NK-92 treated with Interleukin-12 subunit alpha and Interleukin-12 subunit beta, amount 100 ng/mL, for 24 hours (cell line): ENCODE data around the gene PTH1R.
A peak's percentile ranks its signal among the peaks of the same experiment; 100 is the strongest.

Experiments used
- DNase-seq: peaks from one replicate; lab custom pipeline; 2025; lab: John Stamatoyannopoulos, UW

PTH1R gene

DNA sequence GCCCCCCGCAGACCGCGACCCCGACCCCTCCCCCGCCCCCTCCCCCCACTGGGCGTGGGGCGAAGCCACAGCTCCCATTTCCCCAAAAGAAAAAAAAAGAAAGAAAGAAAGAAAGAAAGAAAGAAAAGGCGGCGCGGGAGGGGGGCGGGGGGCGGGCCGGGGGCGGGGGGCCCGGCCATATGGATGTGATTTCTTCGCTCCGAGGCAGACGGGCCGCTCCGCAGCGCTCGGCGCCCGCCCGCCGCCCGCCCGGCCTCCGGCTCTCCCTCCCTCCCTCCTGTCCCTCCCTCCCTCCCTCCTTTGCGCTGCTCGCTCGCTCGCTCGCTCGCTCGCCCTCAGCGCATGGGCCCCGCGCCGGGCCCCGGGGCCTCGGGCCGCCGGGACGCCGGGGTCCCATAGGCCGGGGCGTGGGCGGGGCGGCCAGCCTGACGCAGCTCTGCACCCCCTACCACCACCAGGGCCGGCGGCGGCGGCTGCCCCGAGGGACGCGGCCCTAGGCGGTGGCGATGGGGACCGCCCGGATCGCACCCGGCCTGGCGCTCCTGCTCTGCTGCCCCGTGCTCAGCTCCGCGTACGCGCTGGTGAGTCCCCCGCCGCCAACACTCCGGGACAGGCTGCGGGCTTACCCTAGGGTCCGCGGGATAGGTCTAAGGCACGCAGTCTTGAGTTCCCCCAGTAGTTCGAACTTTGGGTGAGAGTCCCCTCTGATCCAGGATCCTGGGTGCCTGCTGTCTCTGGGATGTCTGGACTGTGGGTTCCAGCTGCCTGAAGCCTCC, 5.7 kb downstream of the PTH1R start:
- no peak for DNase-seq

DNA sequence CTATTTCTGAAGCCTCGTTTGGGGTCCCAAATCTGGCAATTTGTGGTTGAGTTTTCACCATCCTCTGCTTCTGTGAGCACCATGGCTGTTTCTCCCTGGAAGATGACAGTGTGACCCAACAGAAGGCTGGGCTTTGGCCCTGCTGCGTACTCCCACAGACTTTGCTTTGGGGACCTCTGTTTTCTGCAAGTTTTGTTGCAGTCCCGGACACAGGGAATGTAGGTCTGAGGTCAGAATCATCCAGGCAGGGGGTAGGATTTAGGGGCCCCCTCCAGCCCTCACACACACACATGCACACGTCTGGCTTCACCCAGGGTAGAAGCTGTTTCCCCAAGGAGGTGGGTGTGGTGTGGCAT, 6.3 kb downstream of the PTH1R start:
- DNase-seq = no peak

DNA sequence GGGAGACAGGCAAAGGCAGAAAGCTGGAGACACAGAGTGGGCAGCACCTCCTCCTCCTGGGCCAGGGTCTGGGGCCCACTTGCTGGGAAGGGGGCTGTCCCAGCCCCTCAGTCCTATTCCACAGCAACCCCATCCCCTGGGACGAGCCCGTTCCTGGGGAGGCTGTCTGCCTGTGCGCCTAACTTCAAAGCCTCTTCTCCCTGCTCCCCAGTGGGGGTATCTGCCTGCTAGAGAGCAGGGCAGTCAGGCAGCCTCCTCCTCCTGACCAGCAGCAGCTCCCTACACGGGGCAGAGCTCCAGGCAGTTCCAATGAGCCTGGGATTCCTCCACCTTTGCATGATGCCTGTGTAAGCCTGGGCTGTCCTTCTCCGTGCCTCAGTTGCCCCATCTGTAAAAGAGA, 6.9 kb downstream of the PTH1R start:
- DNase-seq = no peak

DNA sequence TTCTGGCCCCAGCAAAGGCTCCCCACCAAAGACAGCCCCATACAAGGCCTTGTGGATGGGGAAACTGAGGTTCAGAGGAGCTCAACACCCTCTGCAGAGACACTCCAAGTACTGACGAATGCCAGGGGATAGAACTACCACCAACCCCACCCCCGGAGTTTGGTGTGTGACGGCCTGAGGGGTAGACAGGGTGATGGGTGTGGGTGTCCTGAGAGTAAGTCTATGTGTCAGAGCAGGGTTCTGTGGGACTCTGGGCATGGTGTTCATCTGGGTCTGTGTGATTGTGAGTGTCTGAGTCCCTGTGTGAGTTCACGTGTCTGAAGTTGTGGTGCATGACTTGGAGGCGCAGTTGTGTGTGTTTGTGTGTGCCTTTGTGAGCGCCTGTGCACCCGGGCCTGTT, 7.4 kb downstream of the PTH1R start:
- no peak for DNase-seq

DNA sequence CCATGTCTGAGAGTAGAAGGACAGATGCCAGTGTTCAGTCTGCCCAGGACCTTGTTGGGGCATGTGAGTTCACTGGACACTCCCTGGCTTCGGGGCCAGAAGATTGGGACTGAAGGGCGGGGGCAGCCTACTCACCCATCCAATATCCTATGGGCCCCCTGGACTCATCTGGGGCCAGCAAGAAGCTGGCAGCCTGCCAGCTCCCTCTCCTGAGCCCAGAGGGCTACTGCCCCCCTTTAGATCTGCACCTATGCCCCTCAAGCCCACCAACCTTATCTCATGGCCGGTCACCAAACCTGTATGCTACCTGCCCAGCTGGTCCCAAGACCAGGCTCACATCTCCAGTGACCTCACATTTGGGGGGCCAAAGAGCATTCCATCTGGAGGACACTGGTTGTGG, 8.1 kb downstream of the PTH1R start:
- DNase-seq = no peak

DNA sequence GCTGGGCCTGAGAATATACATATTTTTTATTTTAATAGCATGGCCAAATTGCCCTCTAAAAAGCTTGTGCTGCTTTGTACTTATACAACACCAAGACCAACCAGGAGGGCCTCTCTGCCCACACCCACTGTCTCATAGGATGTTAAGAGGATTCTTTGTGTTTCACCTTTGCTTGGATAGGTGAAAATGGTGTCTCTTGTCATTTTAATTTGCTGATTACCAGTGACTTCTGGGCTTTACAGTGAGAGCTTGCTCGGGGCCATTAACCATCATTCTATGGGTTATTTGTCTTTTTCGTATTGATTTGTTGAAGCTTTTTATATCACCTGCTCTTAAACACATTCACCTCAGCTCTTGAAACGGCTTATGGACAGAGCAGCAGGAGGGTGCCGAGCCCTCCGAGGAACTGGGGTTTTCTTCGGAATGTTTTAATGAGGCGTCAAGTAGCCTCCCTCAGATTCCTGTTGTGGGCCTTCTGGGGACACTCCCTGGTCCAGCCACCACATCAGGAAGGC, 10.5 kb downstream of the PTH1R start:
- DNase-seq = no peak

DNA sequence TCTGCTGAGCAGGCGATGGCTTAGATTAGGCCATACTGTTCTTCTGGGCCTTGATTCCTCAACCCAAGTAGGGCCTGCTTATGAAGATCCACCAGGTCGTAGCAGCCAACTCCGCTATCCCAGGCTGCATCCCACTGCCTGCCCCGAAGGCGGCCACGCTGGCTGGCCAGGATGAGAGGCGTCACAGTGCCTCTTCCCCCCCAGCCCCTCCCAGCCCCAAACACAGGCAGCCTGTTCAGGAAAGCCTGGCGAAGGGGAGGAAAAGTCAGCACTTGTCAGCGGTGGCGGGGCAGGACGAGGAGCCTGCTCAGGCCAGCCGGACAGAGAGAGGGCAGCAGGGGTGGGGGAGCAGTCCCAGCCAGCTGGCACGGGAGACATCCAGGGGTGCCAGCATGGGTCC, 11.2 kb downstream of the PTH1R start:
- no peak for DNase-seq

DNA sequence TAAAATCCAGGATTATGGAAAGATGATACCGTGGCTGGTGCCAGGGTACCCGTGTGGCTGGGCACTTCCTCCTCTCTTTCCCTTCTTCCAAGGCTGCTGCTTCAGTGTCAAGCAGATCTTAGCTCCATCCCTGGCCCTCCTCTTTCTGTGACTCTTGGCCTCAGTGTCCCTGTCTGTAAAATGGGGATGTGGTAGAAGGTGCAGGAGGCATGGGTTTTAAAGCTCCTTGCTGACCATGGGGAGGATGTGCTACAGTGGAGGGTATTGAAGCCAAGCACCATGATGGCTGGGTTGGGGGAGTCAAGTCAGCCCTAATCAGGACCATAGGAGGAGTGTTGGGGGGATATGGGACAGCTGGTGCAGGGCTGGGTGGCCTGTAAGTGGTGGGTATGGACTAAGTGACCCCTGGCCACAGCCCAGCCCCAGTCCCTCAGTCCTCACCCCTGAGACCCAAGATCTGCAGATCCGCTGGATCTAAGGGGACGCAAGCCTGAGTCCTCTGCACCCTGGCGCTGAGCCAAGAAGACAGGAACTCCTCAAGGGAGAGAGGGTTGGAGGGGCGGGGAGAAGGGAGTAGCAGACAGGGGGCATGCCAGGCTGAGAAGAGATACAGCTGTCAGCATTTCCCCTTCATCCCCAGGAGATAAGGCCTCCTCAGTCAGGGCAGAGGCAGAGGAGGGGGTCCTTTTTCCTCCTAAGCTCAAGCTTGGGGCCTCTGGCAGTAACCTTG, 12.0 kb downstream of the PTH1R start:
- no peak for DNase-seq

DNA sequence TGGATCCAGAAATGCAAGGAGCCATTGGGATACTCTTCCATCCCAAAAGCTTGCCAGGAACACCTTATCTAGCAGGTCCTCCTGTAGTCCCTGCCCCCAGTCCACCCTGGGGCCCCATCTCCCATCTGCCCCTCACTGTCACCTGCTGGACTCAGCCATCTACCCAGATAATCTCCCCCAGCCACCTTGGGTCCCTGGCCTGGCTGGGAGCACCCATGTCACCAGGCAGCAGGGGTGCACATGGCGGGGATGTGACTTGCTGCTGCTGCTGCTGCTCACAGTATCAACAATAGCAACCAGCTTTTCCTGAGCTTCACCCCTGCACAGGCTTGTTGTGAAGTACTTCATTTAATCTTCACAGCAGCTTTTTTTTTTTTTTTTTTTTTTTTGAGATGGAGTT, 12.6 kb downstream of the PTH1R start:
- DNase-seq = no peak

DNA sequence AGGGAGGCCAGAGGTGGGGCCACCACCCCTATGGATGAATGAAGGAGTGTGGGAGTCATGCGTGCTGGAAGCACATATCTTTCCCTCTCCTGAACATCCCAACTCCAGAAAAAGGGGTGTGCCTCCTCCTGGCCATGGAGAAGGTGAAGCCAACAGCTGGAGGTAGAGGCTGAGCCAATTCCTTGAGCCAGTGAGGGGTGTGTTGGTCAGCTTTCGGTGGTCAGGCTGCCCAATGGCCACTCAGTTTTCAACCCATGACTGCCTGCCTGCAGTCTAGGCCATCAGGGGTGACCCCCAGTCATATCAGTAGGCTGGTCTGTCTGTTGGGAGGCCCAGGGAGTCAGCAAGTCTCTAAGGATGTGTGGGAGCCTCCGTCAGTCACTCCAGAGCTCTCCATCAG, 13.6 kb downstream of the PTH1R start:
- DNase-seq = no peak

DNA sequence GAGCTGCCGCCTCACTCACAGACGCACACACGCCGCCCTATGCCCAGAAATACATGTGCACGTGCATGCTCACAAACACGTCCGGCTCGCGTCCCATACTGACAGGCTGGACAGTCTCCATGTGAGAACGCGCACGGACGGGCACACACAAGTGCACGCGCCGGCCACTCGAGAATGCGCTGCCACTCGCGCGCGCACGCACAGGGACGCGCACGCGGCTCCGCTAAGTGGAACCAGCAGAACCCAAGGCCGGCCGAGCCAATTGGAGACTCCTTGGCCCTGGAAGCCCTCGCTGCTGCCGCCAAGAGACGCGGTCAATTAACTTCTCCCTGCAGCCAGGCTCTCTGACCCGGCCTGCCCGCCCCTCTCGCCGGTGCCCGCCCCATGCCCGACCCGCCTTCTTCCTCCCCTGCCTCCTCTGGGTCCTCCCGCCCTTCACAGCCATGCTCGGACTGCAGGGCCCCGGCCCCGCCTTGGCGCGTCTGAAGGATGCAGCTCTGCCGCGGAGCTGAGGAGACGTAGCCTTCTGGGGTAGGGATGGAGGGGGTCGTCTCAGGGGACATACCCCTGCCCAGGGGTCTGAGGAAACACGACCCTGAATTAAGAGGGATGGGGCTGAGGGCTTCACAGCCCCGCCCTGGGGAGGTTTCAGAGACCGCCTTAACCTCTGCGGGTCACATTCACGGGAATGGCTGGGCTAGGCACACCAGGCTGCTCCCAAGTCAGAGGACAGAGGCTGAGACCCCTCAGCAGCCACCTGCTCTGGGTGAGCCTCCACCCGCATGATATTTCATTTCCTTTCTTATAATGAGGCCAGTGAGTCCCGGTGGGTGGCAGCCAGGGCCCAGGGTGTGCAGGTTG, 15.0 kb downstream of the PTH1R start:
- DNase-seq = no peak

DNA sequence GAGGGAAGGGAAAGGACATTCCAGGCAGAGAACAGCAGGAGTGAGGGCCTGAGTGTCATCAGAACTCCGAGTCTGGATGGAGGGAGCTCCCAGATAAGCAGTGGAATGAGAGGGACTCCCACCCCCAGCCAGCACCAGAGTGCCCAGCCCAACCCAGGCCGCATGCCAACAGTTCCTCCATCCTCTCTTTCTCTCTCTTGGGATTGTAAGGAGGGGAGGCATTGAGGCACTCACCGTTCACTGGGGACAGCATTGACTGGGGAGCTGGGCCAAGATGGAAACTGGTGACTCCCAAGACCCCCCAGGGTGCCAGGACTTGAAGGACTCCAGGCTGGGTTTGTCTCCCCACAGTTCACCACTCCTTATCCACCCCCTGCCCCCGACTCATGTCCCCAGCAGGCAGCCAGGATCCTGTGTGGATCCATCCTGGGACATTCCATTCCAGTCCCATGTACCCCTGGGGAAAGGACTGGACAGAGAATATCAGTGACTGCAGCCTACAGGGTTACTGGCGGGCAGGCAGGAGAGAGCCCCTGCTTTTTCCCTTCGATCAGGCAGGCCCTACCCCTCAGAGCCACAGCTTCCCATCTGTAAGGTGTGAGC, 15.7 kb downstream of the PTH1R start:
- no peak for DNase-seq

DNA sequence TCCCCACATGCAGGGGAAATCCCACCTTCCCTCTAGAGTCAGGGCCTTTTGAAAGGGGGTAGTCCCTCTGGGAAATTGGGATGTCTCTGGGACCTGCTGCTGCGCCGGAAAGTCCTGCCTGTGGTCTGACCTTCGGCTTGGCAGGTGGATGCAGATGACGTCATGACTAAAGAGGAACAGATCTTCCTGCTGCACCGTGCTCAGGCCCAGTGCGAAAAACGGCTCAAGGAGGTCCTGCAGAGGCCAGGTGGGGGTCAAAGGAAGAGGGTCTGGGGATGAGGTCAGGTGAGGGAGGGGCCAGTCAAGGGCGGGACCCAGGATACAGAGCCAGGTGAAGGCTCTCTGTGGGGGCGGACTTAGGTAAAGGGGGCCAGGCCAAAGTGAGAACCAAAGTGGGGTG, 16.2 kb downstream of the PTH1R start:
- DNase-seq = no peak

DNA sequence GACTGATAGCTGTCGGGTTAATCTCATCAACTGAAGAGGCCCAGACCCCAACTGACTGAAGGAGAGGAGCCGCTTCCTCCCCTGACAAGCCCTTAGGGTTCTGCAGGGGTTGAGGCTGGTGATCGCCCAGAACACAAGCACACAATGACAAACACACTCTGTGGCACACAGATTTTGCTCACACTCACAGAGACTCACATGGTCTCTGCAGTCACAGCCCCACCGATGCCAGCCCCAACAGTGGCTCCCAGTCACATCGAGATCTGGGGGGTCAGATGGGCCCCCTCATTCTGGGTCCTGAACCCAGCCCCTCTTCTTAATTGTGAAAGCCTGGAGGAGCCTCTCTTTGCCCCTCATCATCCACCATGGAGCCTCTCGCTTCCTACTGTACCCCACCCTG, 16.7 kb downstream of the PTH1R start:
- no peak for DNase-seq

DNA sequence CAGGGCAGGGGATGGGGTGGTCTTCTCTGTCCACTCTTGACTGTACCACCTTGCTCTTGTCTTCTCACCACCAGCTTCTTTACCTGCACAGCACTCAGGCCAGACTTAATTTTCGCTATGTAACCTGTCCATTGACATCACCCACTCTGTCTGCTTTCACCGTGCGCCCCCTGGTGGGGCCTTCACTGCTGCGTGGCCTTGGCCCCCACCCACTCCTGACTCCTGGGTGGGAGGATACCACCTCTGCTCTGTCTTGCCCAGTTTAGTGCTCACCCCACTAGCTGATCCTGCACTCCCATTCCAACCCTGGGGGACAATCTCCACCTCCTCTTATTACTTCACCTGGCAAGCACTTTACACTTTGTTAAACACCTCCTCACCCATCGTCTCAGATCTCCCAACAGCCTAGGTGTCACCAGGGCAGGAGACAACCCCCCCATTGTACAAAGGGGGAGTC, 17.7 kb downstream of the PTH1R start:
- DNase-seq = peak; percentile 16

DNA sequence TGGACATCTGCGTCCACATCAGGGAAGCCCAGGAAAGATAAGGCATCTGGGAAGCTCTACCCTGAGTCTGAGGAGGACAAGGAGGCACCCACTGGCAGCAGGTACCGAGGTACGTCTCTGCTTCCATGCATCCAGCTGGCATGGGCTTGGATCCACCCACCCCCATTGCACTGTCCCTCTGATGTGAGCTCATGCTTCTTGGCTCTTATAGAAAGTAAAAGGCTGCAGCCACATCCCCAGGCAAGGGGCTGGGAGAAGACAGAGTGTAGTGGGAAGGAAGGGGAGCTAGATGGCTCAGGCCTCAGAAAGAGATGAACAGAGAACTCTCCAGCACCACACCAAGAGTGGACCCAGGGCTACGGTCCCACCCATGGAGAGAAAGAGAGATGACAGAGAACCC, 18.2 kb downstream of the PTH1R start:
- DNase-seq = no peak

DNA sequence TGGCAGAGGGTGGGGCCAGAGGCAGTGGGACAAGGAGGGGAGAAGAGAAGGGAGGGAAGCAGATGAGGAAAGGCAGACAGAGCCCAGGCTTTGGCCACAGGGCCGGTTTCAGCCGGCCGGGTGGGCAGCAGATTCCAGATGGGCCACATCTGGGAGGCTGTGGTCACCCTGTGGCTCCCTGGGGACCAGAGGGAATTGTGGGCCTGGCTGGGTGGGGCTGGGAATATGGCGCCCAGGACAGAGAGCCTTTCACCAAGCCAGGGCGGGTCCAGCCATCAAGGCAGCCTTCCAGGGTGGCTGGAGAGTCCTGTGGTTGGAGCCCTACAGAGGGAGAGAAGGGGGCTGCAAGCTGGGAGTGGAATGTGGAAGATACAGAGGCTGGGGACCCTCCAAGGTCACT, 18.9 kb downstream of the PTH1R start:
- no peak for DNase-seq

DNA sequence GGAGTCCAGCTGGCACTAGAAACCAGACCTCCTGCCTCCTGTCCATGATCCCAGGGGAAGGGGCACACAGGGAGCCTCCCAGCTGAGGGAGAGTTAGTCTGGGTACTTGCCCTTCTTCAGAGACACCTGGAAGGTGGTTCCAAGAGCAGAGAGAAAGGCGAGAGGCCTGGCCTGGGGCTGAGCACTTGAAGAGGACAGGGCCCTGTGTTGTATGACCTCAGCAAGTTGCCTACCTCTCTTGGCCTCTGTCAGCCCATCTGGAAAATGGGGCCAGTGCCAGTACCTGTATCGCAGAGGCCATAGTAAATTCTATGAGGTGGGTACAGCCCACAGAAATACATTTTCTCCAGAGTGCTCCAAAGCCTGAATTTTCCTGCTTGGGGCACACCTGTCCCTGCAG, 19.5 kb downstream of the PTH1R start:
- no peak for DNase-seq

DNA sequence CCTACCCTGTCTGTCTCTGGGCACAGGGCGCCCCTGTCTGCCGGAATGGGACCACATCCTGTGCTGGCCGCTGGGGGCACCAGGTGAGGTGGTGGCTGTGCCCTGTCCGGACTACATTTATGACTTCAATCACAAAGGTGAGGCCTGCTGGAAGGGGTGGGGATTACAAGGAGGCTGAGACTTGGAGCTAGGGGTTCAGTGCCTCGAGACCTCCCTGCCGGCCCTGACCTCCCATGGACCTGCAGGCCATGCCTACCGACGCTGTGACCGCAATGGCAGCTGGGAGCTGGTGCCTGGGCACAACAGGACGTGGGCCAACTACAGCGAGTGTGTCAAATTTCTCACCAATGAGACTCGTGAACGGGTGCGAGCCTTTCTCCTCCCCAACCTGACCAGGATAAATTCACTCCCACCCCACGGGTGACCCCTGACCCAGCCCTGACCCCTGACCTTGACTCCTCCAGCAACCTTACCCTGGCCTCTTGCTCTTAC, 20.4 kb downstream of the PTH1R start:
- DNase-seq = no peak

DNA sequence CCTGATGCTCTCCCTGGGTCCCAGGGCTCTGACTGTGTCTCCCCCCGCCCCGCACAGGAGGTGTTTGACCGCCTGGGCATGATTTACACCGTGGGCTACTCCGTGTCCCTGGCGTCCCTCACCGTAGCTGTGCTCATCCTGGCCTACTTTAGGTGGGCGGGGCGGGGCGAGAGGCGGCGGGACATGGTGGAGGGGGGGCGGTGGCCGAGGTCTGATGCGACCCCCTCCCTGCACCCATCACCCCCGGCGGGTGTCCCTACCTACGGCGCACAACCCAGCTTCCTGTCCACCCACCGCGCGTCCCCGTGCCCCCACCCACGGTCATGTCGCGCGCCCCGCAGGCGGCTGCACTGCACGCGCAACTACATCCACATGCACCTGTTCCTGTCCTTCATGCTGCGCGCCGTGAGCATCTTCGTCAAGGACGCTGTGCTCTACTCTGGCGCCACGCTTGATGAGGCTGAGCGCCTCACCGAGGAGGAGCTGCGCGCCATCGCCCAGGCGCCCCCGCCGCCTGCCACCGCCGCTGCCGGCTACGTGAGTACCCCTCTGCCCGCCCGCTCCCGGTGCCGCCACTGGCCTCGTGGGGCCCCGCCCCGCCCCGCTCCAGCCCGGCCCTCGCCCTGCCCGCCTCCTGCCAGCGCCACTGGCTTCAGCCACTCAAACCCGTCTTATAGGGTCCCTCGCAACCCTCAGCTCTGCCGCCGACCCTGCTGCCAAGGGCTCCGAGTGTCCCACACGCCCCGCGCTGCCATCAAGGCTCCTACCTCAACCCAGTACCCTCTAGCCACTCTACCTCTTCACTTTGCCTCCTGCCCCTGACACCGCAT, 21.0 kb downstream of the PTH1R start:
- no peak for DNase-seq
